ENCODE data around the gene OTOA.

GRCh38 chr16:21638573-21638975 lies 25.2 kb upstream of the OTOA start:
- no peak for TF ChIP-seq SRF (IDR thresholded peaks at IDR 0.05; ENCODE audit: low read depth, low read length)
- TF ChIP-seq POLR2A (IDR thresholded peaks at IDR 0.05; ENCODE audit: control extremely low read depth in 1 of 2, low read depth in 2 of 2, low read length in 2 of 2) = no peak
- no peak for TF ChIP-seq USF2 (IDR thresholded peaks at IDR 0.05; ENCODE audit: low read length)
- TF ChIP-seq POLR2AphosphoS5 (IDR thresholded peaks at IDR 0.05; ENCODE audit: low read depth, low read length) = no peak
- TF ChIP-seq MAX (IDR thresholded peaks at IDR 0.05) = no peak
- TF ChIP-seq, protein P1, sequence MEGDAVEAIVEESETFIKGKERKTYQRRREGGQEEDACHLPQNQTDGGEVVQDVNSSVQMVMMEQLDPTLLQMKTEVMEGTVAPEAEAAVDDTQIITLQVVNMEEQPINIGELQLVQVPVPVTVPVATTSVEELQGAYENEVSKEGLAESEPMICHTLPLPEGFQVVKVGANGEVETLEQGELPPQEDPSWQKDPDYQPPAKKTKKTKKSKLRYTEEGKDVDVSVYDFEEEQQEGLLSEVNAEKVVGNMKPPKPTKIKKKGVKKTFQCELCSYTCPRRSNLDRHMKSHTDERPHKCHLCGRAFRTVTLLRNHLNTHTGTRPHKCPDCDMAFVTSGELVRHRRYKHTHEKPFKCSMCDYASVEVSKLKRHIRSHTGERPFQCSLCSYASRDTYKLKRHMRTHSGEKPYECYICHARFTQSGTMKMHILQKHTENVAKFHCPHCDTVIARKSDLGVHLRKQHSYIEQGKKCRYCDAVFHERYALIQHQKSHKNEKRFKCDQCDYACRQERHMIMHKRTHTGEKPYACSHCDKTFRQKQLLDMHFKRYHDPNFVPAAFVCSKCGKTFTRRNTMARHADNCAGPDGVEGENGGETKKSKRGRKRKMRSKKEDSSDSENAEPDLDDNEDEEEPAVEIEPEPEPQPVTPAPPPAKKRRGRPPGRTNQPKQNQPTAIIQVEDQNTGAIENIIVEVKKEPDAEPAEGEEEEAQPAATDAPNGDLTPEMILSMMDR (IDR thresholded peaks at IDR 0.05; ENCODE audit: control extremely low read depth in 1 of 3, insufficient read depth in 1 of 3, low read depth in 1 of 3, low read length in 3 of 3) = no peak
- no peak for TF ChIP-seq GABPA (IDR thresholded peaks at IDR 0.05; ENCODE audit: borderline replicate concordance, insufficient read depth, low read length)

Measured in H1 (cell line).